GM21529 (cell line): ENCODE measurements around the gene BANF2.
"Not testable (repeated sequence)": the region's sequence is repeated elsewhere in the genome, so short reads cannot be mapped to it uniquely, and the experiment has no call there.

Experiments
- ATAC-seq: cut with Tn5 transposase; IDR thresholded peaks from one replicate; pipeline ENCODE4 v1.9.1; 2021; ENCODE audit not compliant: unreplicated experiment

The BANF2 gene

DNA sequence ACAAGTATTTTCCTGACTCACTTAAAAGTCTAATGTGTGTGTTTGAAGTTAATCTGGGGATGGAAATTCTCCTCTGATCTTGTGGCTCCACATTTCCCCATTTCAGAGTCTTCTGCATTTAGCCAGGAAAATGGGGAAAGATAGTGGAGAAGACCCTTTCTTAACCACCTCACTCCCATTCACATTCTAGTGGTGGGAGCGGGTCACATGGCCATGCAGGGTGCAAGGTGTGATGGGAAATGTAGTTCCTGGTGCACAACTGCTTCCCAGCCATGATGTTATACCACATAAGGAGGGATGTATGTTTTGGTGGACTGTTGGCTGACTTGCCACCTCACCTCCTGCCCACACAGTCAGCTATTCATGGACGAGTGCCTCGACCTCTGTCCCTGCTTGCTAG, 61.8 kb downstream of the BANF2 start:
- ATAC-seq: no peak

DNA sequence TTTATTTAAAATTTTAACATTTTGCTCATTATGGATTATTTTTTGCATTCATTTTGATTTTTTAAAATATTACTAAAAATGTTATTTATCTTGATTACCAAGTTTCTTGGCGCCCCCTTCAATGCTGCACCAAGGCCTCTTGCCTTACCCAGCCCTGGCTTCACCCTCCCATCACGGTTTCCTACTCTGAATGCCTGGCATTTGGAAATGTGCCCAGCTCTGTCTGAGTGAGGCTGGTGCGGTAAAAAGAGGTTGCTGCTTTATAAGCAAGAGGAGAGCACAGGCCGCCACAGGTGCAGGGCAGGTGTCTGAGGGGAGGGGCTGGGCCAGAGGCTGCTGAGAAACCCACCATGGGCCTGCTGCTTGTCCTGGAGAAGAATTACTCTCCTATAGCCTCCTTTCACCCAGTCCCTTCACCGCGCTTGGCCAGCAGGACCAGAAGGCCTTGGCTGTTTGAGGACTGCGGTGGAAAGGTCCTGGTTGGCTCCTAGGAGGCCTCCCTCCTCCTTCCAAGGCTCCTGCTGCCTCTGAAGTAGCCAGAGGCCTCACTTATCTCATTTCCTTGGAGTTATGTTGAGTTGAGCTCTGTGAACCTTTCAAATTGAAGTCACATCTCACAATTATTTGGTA, 62.6 kb downstream of the BANF2 start:
- ATAC-seq: no peak

DNA sequence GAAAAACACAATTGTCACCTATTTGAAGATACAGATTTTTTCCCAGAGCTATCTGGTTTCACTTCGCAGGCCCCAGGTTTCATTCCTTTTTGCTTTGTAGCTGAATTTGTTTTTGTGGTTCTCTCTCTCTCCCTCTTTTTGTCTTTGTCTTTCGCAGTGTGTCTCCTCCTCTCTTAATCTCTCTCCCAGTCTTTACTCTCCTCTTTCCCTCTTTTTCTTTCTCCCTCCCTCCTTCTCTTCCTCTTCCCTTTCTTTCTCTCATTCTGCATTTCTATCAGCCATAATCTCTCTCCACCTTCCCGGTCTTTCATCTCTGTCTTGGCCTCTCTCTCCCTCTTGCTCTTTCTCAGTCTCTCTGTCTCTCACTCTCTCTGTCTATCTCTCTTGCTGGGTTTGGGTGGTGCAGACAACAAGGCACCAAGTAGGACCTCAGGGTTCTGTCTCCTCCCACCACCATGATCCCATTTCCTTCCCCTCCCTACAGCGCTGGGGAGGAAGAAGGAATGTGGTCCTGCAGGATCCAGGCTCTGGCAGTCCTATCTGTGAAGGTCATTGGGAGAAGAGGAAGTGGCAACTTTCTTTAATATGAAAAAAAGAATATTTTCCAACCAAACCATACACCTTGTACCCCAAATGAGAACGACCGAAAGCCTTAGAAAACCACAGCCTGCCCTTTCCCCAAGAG, 63.2 kb downstream of the BANF2 start:
- ATAC-seq: no peak

DNA sequence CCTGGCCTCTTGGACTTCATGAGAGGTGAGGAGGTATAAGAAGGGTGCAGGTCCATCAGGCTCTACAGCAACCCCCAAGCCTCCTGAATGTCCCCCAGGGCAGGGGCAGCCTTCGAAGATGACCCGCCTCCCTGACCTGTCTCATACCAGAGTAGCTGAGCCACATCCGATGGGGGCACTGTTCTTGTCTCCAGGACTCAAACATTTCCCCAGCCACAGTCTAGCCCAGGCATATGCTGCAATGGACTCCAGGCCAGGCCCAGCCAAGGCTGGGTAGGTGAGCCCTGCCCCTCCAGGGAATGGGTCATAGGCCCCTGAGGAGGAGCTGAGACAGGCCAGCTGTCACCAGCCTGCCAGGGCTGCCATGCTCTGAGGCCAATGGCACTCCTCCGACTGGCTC, 65.3 kb downstream of the BANF2 start:
- ATAC-seq: no peak

DNA sequence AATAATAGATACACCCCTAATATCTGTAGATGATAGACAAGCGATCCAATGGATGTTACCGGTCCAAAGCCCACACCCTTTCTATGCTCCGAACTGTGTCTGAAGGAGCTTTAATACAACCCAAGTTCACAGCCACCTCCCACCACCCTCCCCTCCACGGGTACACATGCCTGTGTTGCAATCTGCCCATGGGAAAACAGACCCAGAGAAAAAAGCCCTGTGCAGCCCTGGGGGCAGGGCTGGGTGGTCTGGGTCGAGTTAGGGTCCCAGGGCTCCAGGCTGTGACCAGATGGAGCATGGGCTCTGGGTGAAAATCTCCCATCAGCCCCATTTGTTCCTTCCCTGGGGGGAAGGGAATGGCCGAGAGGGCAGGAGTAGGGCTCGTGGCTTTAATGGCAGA, 65.8 kb downstream of the BANF2 start:
- ATAC-seq: no peak

DNA sequence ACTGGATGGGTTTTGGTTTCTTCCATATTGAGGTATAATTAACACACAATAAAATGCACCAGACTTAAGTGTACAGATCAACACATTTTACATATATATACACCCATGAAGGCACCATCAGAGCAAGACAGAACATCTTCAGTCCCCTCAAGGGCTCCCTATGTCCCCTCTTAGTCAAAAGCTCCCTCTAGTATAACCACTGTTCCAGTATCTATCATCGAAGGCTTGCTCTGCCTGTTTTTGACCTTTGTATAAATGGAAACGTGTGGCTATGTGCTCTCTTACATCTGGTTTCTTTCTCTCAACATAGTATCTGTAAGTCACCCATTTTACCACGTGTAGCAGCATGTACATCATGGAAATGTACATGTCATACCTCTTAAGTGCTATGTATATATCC, 66.5 kb downstream of the BANF2 start:
- ATAC-seq: no peak

DNA sequence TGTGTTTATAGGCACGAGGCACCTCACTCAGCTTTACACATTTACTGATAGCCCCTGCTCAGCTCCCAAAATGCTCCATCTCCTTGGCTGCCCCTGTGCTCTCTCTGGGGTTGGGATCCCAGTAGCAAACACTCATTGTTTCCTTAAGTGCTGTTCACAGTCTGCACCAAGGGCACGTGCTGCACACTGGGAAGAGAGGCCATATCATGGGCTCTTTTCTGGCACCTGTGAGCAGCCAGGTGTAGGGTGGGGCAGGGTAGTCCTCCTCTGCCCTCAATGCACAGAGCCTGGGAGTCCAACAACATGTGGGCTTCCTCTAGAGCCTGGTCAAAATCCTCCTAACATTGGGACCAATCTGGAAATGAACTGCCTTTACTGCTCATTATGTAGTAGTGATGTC, 67.9 kb downstream of the BANF2 start:
- ATAC-seq: no peak

DNA sequence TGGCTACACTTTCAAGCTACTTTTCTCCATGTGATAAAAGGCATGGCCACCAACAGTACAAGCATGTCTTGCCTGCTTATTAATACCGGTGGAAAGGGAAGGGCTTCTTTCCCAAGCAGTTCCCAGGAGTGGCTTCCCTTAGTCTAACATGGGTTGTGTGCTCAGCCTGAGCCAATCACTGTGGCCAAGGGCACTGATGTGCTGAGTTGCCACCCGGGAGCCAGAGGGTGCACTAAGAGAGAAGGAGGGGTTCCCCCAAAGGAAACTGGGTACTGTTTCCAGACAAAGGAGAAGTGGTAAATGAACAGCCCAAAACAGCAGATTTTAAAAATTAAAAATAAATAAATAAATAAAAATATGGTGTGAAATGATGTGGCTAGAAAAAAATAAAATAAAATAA, 68.5 kb downstream of the BANF2 start:
- no peak for ATAC-seq

DNA sequence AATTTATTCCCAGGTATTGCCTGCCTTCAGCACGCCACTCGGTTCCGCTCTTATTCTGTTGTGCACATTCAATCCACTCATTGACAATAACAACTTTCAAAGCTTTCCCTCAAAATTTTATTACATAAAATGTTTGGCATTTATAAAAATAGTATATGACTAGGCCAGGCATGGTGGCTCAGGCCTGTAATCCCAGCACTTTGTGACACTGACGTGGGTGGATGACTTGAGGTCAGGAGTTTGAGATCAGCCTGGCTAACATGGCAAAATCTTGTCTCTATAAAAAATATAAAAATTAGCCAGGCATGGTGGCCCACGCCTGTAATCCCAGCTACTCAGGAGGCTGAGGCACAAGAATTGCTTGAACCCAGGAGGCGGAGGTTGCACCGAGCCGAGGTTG, 70.0 kb downstream of the BANF2 start:
- ATAC-seq: not testable (repeated sequence)

DNA sequence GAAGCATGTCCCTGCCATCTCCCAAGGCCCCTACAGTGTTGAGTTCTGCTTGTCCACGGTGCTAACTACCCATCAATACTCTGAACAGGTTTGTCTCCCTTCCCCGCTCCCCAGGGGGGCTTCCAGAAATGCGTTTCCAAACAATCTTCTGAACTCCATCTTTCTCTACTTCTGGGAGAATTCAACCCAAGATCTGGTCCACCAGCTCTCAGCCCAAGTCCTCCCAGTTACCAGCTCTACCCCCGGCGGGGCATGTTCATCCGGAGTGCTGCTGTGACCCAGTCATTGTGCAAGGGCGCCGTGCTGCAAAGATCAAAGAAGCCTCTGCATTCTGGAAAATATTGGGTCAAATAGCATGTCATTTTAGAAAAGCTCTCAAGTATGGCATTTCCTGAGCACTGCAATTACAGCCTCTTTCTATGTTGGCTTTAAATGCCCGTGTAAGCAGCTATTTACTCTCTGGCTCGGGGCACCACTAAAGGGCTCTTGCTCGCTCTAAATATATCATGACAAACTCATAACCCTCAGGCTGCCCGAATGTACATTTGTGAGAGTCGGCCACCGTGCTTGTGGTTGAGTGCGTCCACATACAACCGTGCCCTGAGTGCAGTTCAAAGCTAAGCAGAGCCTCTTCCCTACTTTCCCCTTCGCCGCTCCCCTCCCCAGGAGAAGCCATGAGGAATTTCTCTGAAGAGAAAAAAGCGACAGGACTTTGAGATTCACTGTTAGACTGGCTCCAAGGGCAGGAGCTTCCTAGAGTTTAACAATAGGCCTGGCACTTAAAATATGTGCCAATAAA, 71.6 kb downstream of the BANF2 start:
- no peak for ATAC-seq

DNA sequence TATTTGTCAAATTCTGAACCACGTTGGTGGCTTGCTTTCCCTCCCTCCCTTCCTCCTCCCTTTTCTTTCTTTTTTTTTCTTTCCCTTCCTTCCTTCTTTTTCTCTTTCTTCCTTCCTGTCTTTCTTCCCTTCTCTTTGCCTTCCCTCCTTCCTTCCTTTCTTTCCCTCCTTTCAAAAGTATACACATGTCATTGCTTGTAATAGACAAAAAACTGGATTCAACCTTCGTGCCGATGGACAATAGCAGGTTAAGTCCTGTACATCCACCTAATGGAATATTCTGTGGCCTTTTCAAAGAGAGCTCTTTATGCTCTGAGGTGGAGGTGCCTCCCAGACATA, 72.2 kb downstream of the BANF2 start:
- ATAC-seq: no peak

DNA sequence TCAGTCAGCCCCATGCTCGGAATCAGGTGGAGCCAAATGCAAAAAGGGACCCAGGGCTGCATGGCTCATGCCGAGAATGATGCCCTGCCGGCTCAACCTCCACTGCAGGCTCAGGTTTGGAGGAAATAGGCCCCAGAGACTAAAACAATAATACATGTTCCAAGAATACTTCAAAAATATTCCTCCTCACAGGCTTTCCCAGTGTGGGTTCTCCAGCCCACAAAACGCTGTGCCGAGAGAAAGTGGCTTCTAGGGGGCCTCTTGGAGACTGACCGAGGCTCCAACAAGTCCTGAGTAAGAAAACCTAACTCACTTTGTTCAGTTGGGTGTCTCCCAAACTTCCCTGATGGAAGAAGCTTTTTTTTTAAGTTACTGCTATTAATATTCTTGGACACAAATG, 73.9 kb downstream of the BANF2 start:
- ATAC-seq: no peak

DNA sequence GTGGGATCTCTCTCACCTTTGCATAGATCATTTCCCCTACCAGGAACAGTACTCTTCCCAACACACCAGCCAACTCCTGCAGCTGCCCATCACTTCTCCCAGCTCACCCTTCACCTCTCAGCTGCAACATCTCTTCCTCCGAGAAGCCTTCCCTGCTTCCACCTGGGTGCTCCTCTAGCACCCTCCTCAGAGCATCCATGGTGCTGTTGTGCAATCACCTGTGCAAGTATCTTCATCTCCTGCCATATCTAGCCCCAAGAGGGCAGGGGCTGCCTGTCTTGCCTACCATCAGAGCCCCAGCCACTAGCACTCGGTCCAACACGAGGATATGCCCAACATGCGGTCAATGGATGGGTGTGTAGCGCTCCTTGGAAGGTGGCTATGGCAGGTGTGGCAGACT, 75.8 kb downstream of the BANF2 start:
- no peak for ATAC-seq

DNA sequence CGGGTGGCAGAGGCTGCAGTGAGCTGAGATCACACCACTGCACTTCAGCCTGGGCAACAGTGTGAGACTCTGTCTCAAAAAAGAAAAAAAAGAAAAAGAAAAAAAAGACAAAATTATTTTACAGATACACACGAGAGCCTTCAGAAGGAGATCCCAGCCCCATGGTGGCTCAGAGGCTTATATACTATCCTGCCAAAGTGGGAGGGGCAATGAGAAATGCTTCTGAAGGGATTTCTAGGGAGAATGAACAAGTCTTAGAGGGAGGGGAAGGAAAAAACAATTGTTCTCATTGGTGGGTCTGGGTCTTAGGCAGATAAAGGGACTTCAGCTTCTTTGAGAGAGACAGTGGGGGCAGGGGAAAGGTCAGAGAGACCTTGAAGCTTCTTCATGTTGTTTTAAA, 76.8 kb downstream of the BANF2 start:
- no peak for ATAC-seq

DNA sequence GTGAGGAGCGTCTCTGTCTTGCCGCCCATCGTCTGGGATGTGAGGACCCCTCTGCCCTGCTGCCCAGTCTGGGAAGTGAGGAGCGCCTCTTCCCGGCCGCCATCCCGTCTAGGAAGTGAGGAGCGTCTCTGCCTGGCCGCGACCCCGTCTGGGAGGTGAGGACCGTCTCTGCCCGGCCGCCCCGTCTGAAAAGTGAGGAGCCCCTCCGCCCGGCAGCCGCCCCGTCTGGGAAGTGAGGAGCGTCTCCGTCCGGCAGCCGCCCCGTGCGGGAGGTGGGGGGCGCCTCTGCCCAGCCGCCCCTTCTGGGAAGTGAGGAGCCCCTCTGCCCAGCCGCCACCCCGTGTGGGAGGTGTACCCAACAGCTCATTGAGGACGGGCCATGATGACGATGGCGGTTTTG, 79.2 kb downstream of the BANF2 start:
- ATAC-seq: not testable (repeated sequence)

DNA sequence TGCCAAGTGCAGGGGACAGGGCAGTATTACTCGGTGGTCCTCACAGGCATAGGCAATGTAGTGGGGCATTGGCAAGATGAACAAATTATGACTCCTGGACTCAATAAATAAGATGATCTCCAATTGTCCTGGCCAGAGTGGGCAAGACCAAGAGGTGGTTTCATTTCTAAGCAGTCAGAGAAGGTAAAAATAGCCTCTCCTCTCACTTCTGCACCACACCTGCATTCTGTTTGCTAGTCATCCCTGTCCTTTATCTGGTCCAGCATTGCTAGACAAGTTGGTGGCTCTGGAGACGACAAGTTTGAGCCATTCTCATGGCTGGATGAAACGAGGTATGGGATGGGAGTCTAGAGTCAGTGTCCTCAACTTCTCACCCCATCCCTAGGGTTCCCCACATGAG, 83.0 kb downstream of the BANF2 start:
- peak; percentile 89 for ATAC-seq

DNA sequence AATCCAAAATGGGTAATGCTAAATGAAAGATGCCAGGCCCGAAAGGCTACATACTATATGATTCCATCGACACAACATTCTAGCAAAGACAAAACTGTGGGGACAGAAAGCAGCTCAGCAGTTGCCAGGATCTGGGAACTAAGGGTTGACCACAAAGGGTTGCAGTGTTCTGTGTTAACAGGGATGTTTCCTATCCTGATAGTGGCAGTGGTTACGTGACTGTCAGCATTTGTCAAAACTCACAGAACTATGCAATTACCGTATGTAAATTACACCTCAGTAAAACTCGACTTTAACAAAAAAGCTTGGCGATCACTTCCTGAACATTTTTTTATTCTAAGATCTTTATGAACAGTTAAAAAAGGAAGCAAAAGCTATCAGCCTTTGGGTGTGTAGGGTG, 83.9 kb downstream of the BANF2 start:
- ATAC-seq: no peak

DNA sequence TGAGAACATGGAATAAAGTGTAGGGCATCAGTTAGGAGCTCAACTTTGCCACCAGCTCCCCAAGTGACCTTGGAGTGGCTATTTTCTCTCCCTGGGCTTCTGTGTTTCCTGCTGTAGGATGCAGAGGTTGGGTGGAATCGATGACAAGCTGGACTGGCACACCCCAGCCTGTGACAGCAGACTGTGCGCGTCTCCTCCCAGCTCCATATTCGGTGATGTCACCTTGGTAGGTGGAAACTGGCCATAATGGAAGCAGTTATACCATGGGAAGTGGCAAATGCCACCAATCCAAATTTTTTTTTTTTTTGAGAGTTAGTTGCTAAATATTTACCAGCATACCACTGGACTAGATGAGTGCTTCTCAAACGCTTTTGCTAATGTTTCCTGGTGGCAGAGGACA, 85.2 kb downstream of the BANF2 start:
- no peak for ATAC-seq
